ENCODE measurements around the gene TUB.

DNA sequence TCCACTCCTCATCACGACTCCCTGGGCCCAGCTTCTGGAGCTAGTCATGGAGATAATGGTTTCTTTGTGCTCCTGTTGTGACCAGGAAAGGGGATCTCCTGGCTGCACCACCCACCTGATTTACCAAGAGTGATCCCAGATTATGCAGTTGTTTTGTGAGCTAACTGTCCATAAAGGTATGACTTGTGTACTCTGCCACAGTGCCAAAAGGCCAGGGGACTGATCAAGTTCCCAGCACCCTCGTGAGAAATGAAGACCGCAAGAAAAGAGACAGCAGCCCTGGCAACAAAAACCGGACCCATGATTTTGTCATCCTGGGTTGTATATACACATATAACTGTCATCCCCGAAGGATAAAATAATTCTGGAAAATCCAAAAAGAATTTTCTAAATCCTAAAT lies 26.6 kb downstream of the TUB start:
- TF ChIP-seq, protein P1, sequence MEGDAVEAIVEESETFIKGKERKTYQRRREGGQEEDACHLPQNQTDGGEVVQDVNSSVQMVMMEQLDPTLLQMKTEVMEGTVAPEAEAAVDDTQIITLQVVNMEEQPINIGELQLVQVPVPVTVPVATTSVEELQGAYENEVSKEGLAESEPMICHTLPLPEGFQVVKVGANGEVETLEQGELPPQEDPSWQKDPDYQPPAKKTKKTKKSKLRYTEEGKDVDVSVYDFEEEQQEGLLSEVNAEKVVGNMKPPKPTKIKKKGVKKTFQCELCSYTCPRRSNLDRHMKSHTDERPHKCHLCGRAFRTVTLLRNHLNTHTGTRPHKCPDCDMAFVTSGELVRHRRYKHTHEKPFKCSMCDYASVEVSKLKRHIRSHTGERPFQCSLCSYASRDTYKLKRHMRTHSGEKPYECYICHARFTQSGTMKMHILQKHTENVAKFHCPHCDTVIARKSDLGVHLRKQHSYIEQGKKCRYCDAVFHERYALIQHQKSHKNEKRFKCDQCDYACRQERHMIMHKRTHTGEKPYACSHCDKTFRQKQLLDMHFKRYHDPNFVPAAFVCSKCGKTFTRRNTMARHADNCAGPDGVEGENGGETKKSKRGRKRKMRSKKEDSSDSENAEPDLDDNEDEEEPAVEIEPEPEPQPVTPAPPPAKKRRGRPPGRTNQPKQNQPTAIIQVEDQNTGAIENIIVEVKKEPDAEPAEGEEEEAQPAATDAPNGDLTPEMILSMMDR (IDR thresholded peaks at IDR 0.05), result no peak
- TF ChIP-seq POLR2A (IDR thresholded peaks at IDR 0.05) (no peak), EP300 (IDR thresholded peaks at IDR 0.05) (no peak)

All from suprapubic skin (tissue), 3 donors.